WTC11 (cell line): ENCODE data around the gene USF2.
"Not testable (repeated sequence)": the region's sequence is repeated elsewhere in the genome, so short reads cannot be mapped to it uniquely, and the experiment has no call there.

Experiments
- ESRRA ChIP-seq: sonication (generic); formaldehyde crosslinking; IDR thresholded peaks from 2 replicates; pipeline ENCODE4 v1.8.1; 2022; ENCODE audit warnings: mild to moderate bottlenecking, missing genetic modification reagents, borderline replicate concordance
- ETV6 ChIP-seq: sonication (generic); formaldehyde crosslinking; IDR thresholded peaks from 2 replicates; pipeline ENCODE4 v1.8.1; 2022; ENCODE audit warnings: mild to moderate bottlenecking, missing genetic modification reagents
- FOXJ3 ChIP-seq: sonication (generic); formaldehyde crosslinking; IDR thresholded peaks from 2 replicates; pipeline ENCODE4 v1.9.0; 2021; ENCODE audit warnings: missing genetic modification reagents, mild to moderate bottlenecking, borderline replicate concordance
- KAT7 ChIP-seq: sonication (generic); formaldehyde crosslinking; IDR thresholded peaks from 2 replicates; pipeline ENCODE4 v1.8.1; 2023; ENCODE audit warnings: missing genetic modification reagents, mild to moderate bottlenecking, borderline replicate concordance
- NFYB ChIP-seq: sonication (generic); formaldehyde crosslinking; conservative IDR thresholded peaks from 2 replicates; pipeline ENCODE4 v1.8.0; 2022; ENCODE audit warnings: low read depth, missing genetic modification reagents
- TCF7 ChIP-seq: sonication (generic); formaldehyde crosslinking; IDR thresholded peaks from 2 replicates; pipeline ENCODE4 v1.8.0; 2022; ENCODE audit warnings: mild to moderate bottlenecking, low read depth, missing genetic modification reagents, moderate library complexity
- ZNF263 ChIP-seq: sonication (generic); formaldehyde crosslinking; IDR thresholded peaks from 2 replicates; pipeline ENCODE4 v1.8.1; 2022; ENCODE audit warnings: low read depth, mild to moderate bottlenecking, moderate library complexity, missing genetic modification reagents
- TF ChIP-seq, protein P1 (sequence below): fragments of 200-600 bp; IDR thresholded peaks from 2 replicates; pipeline ENCODE4 v1.8.0; 2022; ENCODE audit warnings: antibody characterized with exemption
- TF ChIP-seq, protein P2 (sequence below): sonication (generic); formaldehyde crosslinking; IDR thresholded peaks from 2 replicates; pipeline ENCODE4 v1.8.0; 2022; ENCODE audit warnings: mild to moderate bottlenecking, missing genetic modification reagents
- TF ChIP-seq, protein P3 (sequence below): sonication (generic); formaldehyde crosslinking; IDR thresholded peaks from 2 replicates; pipeline ENCODE4 v1.8.1; 2023; ENCODE audit warnings: mild to moderate bottlenecking, missing genetic modification reagents, moderate library complexity
- TF ChIP-seq, protein P4 (sequence below): sonication (generic); formaldehyde crosslinking; IDR thresholded peaks from 2 replicates; pipeline ENCODE4 v1.8.1; 2022; ENCODE audit warnings: mild to moderate bottlenecking, missing genetic modification reagents, moderate library complexity, borderline replicate concordance
- TF ChIP-seq, protein P5 (sequence below): sonication (generic); formaldehyde crosslinking; IDR thresholded peaks from 2 replicates; pipeline ENCODE4 v1.8.1; 2023; ENCODE audit warnings: mild to moderate bottlenecking, missing genetic modification reagents, borderline replicate concordance
- TF ChIP-seq, protein P6 (sequence below): sonication (generic); formaldehyde crosslinking; IDR thresholded peaks from 2 replicates; pipeline ENCODE4 v1.8.0; 2022; ENCODE audit warnings: mild to moderate bottlenecking, missing genetic modification reagents

DNA sequence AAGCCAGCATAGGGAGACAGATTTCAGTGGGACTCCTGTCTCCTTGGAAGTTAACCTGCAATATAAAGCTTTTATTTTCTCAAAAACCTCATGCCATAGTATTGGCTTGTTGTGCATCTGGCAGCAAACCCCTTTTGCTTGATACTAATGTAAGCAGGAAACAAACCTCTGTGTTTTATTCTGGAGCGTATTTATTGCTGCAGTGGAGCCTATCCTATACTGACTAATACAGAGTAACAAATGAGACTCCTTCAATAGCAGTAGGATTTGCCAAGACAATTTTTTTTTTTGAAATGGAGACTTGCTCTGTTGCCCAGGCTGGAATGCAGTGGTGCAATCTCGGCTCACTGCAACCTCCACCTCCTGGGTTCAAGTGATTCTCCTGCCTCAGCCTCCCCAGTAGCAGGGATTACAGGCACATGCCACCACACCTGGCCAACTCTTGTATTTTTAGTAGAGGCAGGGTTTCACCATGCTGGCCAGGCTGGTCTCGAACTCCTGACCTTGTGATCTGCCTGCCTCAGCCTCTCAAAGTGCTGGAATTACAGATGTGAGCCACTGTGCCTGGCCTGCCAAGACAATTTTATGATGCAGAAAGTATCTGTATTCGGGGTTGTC is 47.7 kb upstream of the USF2 start:
- TF ChIP-seq, protein P1, sequence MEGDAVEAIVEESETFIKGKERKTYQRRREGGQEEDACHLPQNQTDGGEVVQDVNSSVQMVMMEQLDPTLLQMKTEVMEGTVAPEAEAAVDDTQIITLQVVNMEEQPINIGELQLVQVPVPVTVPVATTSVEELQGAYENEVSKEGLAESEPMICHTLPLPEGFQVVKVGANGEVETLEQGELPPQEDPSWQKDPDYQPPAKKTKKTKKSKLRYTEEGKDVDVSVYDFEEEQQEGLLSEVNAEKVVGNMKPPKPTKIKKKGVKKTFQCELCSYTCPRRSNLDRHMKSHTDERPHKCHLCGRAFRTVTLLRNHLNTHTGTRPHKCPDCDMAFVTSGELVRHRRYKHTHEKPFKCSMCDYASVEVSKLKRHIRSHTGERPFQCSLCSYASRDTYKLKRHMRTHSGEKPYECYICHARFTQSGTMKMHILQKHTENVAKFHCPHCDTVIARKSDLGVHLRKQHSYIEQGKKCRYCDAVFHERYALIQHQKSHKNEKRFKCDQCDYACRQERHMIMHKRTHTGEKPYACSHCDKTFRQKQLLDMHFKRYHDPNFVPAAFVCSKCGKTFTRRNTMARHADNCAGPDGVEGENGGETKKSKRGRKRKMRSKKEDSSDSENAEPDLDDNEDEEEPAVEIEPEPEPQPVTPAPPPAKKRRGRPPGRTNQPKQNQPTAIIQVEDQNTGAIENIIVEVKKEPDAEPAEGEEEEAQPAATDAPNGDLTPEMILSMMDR: not testable (repeated sequence)
- TF ChIP-seq NFYB; TCF7; ZNF263 (CRISPR knock-in tag); FOXJ3 (CRISPR knock-in tag); ETV6 (CRISPR knock-in tag); ESRRA (CRISPR knock-in tag); KAT7: not testable (repeated sequence)
- TF ChIP-seq, protein P2, sequence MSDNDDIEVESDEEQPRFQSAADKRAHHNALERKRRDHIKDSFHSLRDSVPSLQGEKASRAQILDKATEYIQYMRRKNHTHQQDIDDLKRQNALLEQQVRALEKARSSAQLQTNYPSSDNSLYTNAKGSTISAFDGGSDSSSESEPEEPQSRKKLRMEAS (CRISPR knock-in tag): not testable (repeated sequence)
- TF ChIP-seq, protein P3, sequence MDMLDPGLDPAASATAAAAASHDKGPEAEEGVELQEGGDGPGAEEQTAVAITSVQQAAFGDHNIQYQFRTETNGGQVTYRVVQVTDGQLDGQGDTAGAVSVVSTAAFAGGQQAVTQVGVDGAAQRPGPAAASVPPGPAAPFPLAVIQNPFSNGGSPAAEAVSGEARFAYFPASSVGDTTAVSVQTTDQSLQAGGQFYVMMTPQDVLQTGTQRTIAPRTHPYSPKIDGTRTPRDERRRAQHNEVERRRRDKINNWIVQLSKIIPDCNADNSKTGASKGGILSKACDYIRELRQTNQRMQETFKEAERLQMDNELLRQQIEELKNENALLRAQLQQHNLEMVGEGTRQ: not testable (repeated sequence)
- TF ChIP-seq, protein P4, sequence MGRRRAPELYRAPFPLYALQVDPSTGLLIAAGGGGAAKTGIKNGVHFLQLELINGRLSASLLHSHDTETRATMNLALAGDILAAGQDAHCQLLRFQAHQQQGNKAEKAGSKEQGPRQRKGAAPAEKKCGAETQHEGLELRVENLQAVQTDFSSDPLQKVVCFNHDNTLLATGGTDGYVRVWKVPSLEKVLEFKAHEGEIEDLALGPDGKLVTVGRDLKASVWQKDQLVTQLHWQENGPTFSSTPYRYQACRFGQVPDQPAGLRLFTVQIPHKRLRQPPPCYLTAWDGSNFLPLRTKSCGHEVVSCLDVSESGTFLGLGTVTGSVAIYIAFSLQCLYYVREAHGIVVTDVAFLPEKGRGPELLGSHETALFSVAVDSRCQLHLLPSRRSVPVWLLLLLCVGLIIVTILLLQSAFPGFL (CRISPR knock-in tag): not testable (repeated sequence)
- TF ChIP-seq, protein P5, sequence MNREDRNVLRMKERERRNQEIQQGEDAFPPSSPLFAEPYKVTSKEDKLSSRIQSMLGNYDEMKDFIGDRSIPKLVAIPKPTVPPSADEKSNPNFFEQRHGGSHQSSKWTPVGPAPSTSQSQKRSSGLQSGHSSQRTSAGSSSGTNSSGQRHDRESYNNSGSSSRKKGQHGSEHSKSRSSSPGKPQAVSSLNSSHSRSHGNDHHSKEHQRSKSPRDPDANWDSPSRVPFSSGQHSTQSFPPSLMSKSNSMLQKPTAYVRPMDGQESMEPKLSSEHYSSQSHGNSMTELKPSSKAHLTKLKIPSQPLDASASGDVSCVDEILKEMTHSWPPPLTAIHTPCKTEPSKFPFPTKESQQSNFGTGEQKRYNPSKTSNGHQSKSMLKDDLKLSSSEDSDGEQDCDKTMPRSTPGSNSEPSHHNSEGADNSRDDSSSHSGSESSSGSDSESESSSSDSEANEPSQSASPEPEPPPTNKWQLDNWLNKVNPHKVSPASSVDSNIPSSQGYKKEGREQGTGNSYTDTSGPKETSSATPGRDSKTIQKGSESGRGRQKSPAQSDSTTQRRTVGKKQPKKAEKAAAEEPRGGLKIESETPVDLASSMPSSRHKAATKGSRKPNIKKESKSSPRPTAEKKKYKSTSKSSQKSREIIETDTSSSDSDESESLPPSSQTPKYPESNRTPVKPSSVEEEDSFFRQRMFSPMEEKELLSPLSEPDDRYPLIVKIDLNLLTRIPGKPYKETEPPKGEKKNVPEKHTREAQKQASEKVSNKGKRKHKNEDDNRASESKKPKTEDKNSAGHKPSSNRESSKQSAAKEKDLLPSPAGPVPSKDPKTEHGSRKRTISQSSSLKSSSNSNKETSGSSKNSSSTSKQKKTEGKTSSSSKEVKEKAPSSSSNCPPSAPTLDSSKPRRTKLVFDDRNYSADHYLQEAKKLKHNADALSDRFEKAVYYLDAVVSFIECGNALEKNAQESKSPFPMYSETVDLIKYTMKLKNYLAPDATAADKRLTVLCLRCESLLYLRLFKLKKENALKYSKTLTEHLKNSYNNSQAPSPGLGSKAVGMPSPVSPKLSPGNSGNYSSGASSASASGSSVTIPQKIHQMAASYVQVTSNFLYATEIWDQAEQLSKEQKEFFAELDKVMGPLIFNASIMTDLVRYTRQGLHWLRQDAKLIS (CRISPR knock-in tag): not testable (repeated sequence)
- TF ChIP-seq, protein P6, sequence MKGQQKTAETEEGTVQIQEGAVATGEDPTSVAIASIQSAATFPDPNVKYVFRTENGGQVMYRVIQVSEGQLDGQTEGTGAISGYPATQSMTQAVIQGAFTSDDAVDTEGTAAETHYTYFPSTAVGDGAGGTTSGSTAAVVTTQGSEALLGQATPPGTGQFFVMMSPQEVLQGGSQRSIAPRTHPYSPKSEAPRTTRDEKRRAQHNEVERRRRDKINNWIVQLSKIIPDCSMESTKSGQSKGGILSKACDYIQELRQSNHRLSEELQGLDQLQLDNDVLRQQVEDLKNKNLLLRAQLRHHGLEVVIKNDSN (CRISPR knock-in tag): not testable (repeated sequence)
